Measurements from ENCODE around the gene MFSD12. TPM values are rescaled to one million over a fixed set of nuclear protein-coding genes. Genes with fewer than 3 reads are reported as not detected.
"Not testable (repeated sequence)": the region's sequence is repeated elsewhere in the genome, so short reads cannot be mapped to it uniquely, and the experiment has no call there.

Gene MFSD12
- total RNA-seq, 2 experiments from 2014 or later = 44.7 to 46.7 TPM

- Mint-ChIP-seq H3K27ac (no peak overlapping the region), H3K36me3 (ENCODE audit: low read depth) (peaks cover 34% of the 10 kb centered on the region), H3K9me3 (ENCODE audit: low read depth) (no peaks in the 10 kb centered on the region), H3K4me1 (no peaks in the 10 kb centered on the region), H3K4me3 (no peak overlapping the region), H3K27me3 (no peaks in the 10 kb centered on the region)
- CTCF ChIA-PET = no interaction called here
- no peak for DNase-seq
- POLR2A ChIA-PET = no interaction called here
- no peak for ATAC-seq
- intact Hi-C loops (cut with DNase I, micrococcal nuclease) = no loop called here
Measured at GRCh38 chr19:3535563-3535965, 21.8 kb downstream of the MFSD12 start.

DNA sequence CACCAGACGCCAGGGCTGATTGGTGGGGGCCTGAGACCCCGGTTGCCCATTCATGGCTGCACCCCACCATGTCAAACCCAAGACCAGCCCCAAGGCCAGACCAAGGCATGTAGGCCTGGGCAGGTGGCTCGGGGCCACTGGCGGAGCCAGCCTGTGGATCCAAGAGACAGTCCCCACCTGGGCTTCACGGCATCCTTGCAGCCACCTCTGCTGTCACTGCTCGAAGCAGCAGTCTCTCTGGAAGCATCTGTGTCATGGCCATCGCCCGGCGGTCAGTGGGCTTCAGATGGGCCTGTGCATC lies 22.2 kb downstream of the MFSD12 start:
- no peak overlapping the region for H3K4me3 Mint-ChIP-seq
- H3K36me3 Mint-ChIP-seq (ENCODE audit: low read depth) = peaks cover 33% of the 10 kb centered on the region
- no peaks in the 10 kb centered on the region for H3K27me3 Mint-ChIP-seq
- H3K4me1 Mint-ChIP-seq = no peaks in the 10 kb centered on the region
- no peak for ATAC-seq
- no peaks in the 10 kb centered on the region for H3K9me3 Mint-ChIP-seq (ENCODE audit: low read depth)
- ChIA-PET CTCF (no interaction called here), POLR2A (no interaction called here)
- intact Hi-C loops (cut with DNase I, micrococcal nuclease) = no loop called here
- no peak for DNase-seq
- no peak overlapping the region for H3K27ac Mint-ChIP-seq

DNA sequence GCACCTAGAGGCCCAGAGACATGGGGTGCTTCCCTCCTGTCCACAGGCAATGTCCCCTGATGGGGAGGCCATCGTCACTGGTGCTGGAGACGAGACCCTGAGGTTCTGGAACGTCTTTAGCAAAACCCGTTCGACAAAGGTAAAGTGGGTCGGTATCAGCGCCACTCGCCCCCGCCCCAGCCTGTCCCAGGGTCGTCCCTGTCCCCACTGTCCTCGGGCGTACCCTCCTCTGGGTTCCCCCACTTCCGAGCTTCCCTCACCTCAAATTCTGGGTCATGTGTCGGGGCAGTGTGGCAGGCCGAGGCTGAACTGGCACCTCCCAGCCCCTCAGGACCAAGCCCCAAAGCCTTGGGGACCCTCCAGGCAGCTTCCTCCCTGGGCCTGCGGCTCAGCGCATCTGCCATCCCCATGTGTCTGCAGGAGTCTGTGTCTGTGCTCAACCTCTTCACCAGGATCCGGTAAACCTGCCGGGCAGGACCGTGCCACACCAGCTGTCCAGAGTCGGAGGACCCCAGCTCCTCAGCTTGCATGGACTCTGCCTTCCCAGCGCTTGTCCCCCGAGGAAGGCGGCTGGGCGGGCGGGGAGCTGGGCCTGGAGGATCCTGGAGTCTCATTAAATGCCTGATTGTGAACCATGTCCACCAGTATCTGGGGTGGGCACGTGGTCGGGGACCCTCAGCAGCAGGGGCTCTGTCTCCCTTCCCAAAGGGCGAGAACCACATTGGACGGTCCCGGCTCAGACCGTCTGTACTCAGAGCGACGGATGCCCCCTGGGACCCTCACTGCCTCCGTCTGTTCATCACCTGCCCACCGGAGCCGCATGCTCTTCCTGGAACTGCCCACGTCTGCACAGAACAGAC lies 22.8 kb downstream of the MFSD12 start:
- POLR2A ChIA-PET = no interaction called here
- no peaks in the 10 kb centered on the region for H3K4me1 Mint-ChIP-seq
- no peaks in the 10 kb centered on the region for H3K9me3 Mint-ChIP-seq (ENCODE audit: low read depth)
- peaks cover 29% of the 10 kb centered on the region for H3K36me3 Mint-ChIP-seq (ENCODE audit: low read depth)
- ATAC-seq = no peak
- no peak overlapping the region for H3K27ac Mint-ChIP-seq
- no peak overlapping the region for H3K4me3 Mint-ChIP-seq
- CTCF ChIA-PET = interaction anchor here (0.7 kb wide), 1 partner anchor 11 kb away, joined by 5 read pairs; no protein-coding TSS in a partner anchor
- no peak for DNase-seq
- intact Hi-C loops (cut with DNase I, micrococcal nuclease) = no loop called here
- H3K27me3 Mint-ChIP-seq = no peaks in the 10 kb centered on the region

DNA sequence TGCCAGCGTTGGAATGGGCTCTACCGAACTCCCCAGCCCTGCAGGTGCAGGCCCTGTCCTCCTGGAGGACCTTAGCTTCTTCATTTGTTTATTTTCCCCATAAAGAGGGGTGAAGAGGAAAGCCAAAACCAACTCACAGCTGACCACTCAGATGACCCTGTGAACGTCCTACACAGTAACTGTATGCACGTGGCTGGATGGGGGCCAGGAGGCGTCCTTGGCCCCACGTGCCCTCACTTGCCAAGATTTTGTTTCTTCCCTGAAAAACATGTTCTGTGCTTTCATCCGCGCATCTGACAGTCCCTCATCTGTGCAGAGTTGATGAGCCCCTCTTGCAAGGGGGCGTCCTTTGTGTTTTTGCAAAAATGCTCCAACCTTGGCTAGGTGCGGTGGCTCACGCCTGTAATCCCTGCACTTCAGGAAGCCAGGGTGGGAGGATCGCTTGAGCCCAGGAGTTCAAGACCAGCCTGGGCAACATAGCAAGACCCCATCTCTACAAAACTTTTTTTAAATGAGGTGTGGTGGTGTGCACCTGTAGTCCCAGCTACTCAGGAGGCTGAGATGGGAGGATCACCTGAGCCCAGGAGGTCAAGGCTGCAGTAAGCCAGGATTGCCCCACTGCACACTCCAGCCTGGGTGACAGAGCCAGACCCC lies 23.7 kb downstream of the MFSD12 start:
- H3K36me3 Mint-ChIP-seq (ENCODE audit: low read depth) = peaks cover 25% of the 10 kb centered on the region
- ChIA-PET CTCF (no interaction called here), POLR2A (no interaction called here)
- H3K4me3 Mint-ChIP-seq = no peak overlapping the region
- H3K9me3 Mint-ChIP-seq (ENCODE audit: low read depth) = no peaks in the 10 kb centered on the region
- ATAC-seq = no peak
- H3K27ac Mint-ChIP-seq = no peak overlapping the region
- H3K4me1 Mint-ChIP-seq = no peaks in the 10 kb centered on the region
- intact Hi-C loops (cut with DNase I, micrococcal nuclease) = no loop called here
- DNase-seq = no peak
- H3K27me3 Mint-ChIP-seq = no peaks in the 10 kb centered on the region

DNA sequence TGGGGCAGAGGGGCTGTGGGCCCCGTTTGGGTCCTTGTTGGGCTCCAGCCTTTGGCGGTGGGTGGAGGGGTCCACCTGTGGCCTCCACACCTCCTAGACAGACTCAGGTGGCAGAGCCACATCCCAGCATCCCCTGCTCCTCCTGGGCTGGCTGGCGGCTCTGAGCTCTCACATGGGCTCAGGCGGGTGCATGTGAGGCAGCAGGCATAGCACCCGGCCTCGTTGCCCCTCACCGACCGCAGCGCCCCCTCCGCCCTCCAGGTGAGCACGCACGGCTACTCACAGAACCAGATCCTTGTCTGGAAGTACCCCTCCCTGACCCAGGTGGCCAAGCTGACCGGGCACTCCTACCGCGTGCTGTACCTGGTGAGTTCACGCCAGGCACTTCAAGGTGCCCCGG lies 24.4 kb downstream of the MFSD12 start:
- Mint-ChIP-seq H3K27me3 (no peaks in the 10 kb centered on the region), H3K36me3 (ENCODE audit: low read depth) (peaks cover 20% of the 10 kb centered on the region), H3K4me3 (no peak overlapping the region), H3K4me1 (no peaks in the 10 kb centered on the region), H3K9me3 (ENCODE audit: low read depth) (no peaks in the 10 kb centered on the region), H3K27ac (no peak overlapping the region)
- ChIA-PET POLR2A (no interaction called here), CTCF (no interaction called here)
- intact Hi-C loops (cut with DNase I, micrococcal nuclease) = no loop called here
- DNase-seq (no peak), ATAC-seq (no peak)

DNA sequence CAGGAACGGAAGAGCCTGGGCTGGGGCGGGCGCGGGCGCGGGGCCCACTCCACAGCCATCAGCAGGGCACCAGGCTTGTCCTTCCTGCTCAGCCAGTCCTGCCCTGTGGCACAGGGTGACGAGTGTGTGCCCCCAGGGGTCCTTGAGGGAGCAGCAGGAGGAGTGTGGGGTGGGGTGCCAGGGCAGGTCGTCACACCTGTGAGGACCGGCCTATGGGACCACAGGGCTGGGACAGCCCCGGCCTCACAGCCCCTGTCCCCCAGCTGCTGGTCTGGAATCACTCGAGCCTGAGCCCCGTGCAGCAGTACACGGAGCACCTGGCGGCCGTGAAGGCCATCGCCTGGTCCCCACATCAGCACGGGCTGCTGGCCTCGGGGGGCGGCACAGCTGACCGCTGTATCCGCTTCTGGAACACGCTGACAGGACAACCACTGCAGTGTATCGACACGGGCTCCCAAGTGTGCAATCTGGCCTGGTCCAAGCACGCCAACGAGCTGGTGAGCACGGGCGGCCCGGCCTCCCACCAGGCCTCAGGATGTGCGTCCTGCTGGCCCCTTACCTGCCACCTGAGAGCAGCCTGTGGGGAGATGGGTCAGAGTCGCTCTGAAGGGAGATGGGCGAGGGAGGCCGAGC lies 25.1 kb downstream of the MFSD12 start:
- ATAC-seq (no peak), DNase-seq (no peak)
- ChIA-PET POLR2A (no interaction called here), CTCF (interaction anchor here (0.6 kb wide), 1 partner anchor 104 kb away, joined by 3 read pairs; no protein-coding TSS in a partner anchor)
- Mint-ChIP-seq H3K4me1 (no peaks in the 10 kb centered on the region), H3K36me3 (ENCODE audit: low read depth) (peaks cover 22% of the 10 kb centered on the region), H3K9me3 (ENCODE audit: low read depth) (no peaks in the 10 kb centered on the region), H3K4me3 (no peak overlapping the region), H3K27me3 (no peaks in the 10 kb centered on the region), H3K27ac (no peak overlapping the region)
- intact Hi-C loops (cut with DNase I, micrococcal nuclease) = no loop called here

GRCh38 chr19:3531716-3532115 lies 25.7 kb downstream of the MFSD12 start:
- no peaks in the 10 kb centered on the region for H3K27me3 Mint-ChIP-seq
- no peaks in the 10 kb centered on the region for H3K4me1 Mint-ChIP-seq
- ATAC-seq (no peak), DNase-seq (no peak)
- peaks cover 27% of the 10 kb centered on the region for H3K36me3 Mint-ChIP-seq (ENCODE audit: low read depth)
- CTCF ChIA-PET = interaction anchor here (0.6 to 1.1 kb wide), 2 partner anchors 16 to 104 kb away, joined by 3 to 4 read pairs; no protein-coding TSS in a partner anchor
- intact Hi-C loops (cut with DNase I, micrococcal nuclease) = no loop called here
- no peaks in the 10 kb centered on the region for H3K9me3 Mint-ChIP-seq (ENCODE audit: low read depth)
- H3K4me3 Mint-ChIP-seq = no peak overlapping the region
- POLR2A ChIA-PET = no interaction called here
- no peak overlapping the region for H3K27ac Mint-ChIP-seq

GRCh38 chr19:3530389-3530788 lies 27.0 kb downstream of the MFSD12 start:
- Mint-ChIP-seq H3K9me3 (ENCODE audit: low read depth) (no peaks in the 10 kb centered on the region), H3K27ac (no peak overlapping the region), H3K4me1 (no peaks in the 10 kb centered on the region), H3K27me3 (no peaks in the 10 kb centered on the region), H3K4me3 (no peak overlapping the region), H3K36me3 (ENCODE audit: low read depth) (peaks cover 25% of the 10 kb centered on the region)
- ATAC-seq = no peak
- ChIA-PET CTCF (no interaction called here), POLR2A (no interaction called here)
- DNase-seq = no peak
- intact Hi-C loops (cut with DNase I, micrococcal nuclease) = no loop called here

GRCh38 chr19:3529299-3529698 lies 28.1 kb downstream of the MFSD12 start:
- peaks cover 21% of the 10 kb centered on the region for H3K36me3 Mint-ChIP-seq (ENCODE audit: low read depth)
- H3K4me1 Mint-ChIP-seq; CTCF ChIA-PET; ATAC-seq; intact Hi-C loops (cut with DNase I, micrococcal nuclease); H3K27me3 Mint-ChIP-seq; H3K9me3 Mint-ChIP-seq (ENCODE audit: low read depth); H3K27ac Mint-ChIP-seq; H3K4me3 Mint-ChIP-seq; DNase-seq; POLR2A ChIA-PET: not testable (repeated sequence)

DNA sequence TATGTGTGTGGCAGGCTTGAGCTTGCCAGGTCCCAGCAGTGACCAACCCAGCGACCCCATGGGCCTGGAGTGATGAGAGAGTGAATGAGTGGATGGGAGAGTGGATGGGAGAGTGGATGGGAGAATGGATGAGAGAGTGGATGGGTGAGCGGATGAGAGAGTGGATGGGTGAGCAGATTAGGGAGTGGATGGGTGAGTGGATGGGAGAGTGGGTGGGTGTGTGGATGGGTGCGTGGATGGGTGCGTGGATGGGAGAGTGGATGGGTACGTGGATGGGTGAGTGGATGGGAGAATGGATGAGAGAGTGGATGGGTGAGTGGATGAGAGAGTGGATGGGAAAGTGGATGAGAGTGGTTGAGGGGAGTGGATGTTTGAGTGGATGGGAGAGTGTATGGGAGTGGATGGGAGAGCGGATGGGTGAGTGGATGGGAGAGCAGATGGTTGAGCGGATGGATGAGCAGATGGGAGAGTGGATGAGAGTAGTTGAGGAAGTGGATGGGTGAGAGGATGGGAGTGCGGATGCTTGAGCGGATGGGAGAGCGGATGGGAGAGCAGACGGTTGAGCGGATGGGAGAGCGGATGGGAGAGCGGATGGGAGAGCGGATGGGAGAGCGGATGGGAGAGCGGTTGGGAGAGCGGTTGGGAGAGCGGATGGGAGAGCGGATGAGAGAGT lies 28.7 kb downstream of the MFSD12 start:
- ChIA-PET CTCF (no interaction called here), POLR2A (no interaction called here)
- Mint-ChIP-seq H3K4me3 (no peak overlapping the region), H3K27me3 (no peaks in the 10 kb centered on the region), H3K36me3 (ENCODE audit: low read depth) (peaks cover 22% of the 10 kb centered on the region), H3K9me3 (ENCODE audit: low read depth) (no peaks in the 10 kb centered on the region), H3K27ac (no peak overlapping the region), H3K4me1 (no peaks in the 10 kb centered on the region)
- intact Hi-C loops (cut with DNase I, micrococcal nuclease) = no loop called here
- DNase-seq = no peak
- ATAC-seq = no peak

GRCh38 chr19:3528080-3528479 lies 29.3 kb downstream of the MFSD12 start:
- ChIA-PET CTCF (no interaction called here), POLR2A (no interaction called here)
- Mint-ChIP-seq H3K36me3 (ENCODE audit: low read depth) (peaks cover 18% of the 10 kb centered on the region), H3K27ac (no peak overlapping the region), H3K4me1 (no peaks in the 10 kb centered on the region), H3K27me3 (no peaks in the 10 kb centered on the region), H3K4me3 (no peak overlapping the region), H3K9me3 (ENCODE audit: low read depth) (no peaks in the 10 kb centered on the region)
- intact Hi-C loops (cut with DNase I, micrococcal nuclease) = no loop called here
- DNase-seq (no peak), ATAC-seq (no peak)
